Activated gamma-delta T cell treated with Interleukin-2 at 50 U/mL for 16 hours (primary cell): ENCODE results near the gene ERP29.

Source experiments
- DNase-seq: peaks from one replicate; pipeline ENCODE4 v3.0.0-alpha.2; 2020

Gene ERP29

GRCh38 chr12:112049351-112049750 is 36.1 kb downstream of the ERP29 start:
- no peak for DNase-seq

- no peak for DNase-seq
Observed at GRCh38 chr12:112061137-112061536, 47.9 kb downstream of the ERP29 start.

GRCh38 chr12:112063273-112063672 is 50.0 kb downstream of the ERP29 start:
- DNase-seq, result no peak

DNA sequence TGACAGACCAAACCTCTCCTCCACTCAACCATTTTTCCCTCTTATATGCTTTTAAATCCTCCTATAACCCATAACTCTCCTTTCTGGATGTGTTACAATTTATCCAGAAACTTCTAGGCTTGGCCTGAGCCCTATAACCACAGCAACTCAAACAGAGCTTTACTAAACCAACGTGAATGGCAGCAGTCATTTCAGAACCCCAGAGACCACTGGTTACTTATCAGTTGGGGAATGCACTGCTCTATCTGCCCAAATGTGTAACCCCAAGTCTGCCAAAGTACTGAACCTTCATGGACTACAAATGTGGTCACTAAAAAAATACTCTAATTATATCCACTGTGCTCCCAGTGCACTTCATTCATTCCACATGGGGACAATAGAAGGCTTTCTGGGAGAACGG is 53.3 kb downstream of the ERP29 start:
- no peak for DNase-seq
